ENCODE data around the gene ANKRD31.

The ANKRD31 gene

DNA sequence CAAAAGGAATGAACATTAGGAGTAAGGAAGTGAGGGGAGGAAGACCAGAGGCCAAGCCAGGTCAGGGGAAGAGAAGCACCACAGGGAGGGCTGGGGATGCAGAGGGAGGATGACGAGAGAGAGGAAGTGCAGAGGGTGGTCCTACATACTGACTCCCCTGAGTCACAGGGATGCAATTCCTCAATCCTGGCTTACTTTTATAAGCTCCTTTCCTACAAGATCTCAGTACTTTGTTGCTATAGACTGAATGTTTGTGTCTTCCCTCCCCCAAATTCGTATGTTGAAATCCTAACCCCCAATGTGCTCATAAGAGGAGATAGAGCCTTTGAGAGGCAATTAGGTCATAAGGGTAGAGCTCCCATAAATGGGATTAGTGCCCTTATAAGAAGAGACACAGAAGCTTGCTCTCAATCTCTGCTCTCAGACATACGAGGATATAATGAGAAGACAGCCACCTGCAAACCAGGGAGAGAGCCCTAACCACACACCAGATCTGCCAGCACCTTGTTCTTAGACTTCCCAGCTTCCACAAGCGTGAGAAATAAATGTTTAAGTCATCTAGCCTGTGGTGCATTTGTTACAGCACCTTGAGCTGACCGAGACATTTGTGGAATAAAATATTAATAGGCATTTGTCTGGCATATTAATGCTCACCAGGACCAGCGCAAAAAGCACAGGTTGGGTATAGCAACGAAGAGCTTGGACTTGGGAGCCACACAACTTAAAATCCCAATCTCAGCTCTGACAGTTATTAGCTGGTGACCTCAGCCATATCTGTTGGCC is 217.7 kb downstream of the ANKRD31 start:
- no peak overlapping the region for H3K4me2 ChIP-seq (ENCODE audit: low read length)
- no peaks in the 10 kb centered on the region for H3K27me3 ChIP-seq (ENCODE audit: control insufficient read depth, low read length)
- no peak for TF ChIP-seq EZH2phosphoT487 (IDR thresholded peaks at IDR 0.05; ENCODE audit: borderline replicate concordance, low read length)
- H3F3A ChIP-seq (ENCODE audit: control insufficient read depth, insufficient read depth) = no peaks in the 10 kb centered on the region
- H3K9me3 ChIP-seq (ENCODE audit: control insufficient read depth, insufficient read depth, low read length) = no peaks in the 10 kb centered on the region
- no peaks in the 10 kb centered on the region for H3K36me3 ChIP-seq (ENCODE audit: control insufficient read depth, low read length)
- H3K4me3 ChIP-seq (ENCODE audit: low read length) = no peak overlapping the region
- no peaks in the 10 kb centered on the region for H4K20me1 ChIP-seq (ENCODE audit: control insufficient read depth, insufficient read depth, low read depth, low read length)
- no peaks in the 10 kb centered on the region for H3K9me2 ChIP-seq (replicated peaks; ENCODE audit: control insufficient read depth, low read length)
- no peak overlapping the region for H3K27ac ChIP-seq (ENCODE audit: low read depth, low read length)
- H3K4me1 ChIP-seq (ENCODE audit: control insufficient read depth, low read length) = no peaks in the 10 kb centered on the region
- no peaks in the 10 kb centered on the region for H3K79me2 ChIP-seq (ENCODE audit: control insufficient read depth, low read length)
